ENCODE data around the gene SAA4.
"Not testable (repeated sequence)": the region's sequence is repeated elsewhere in the genome, so short reads cannot be mapped to it uniquely, and the experiment has no call there.

Gene SAA4

GRCh38 chr11:18236664-18237356 is at the start of gene SAA4:
Gene SAA4, minus strand, starts transcription at chr11:18236802. Its CDS starts 876 bp downstream, at chr11:18235926.
- DNase-seq = no peak

- no peak for DNase-seq
Observed at GRCh38 chr11:18285841-18286240, 49.2 kb upstream of the SAA4 start.

GRCh38 chr11:18282626-18283025 is 46.0 kb upstream of the SAA4 start:
- DNase-seq = no peak

- peak; percentile 69 for DNase-seq
Observed at GRCh38 chr11:18280438-18281045, 43.9 kb upstream of the SAA4 start.

GRCh38 chr11:18277565-18278271 is 41.1 kb upstream of the SAA4 start:
- peak; percentile 93 for DNase-seq

GRCh38 chr11:18271206-18271605 is 34.6 kb upstream of the SAA4 start:
- DNase-seq = no peak

- no peak for DNase-seq
Observed at GRCh38 chr11:18270102-18270501, 33.5 kb upstream of the SAA4 start.

GRCh38 chr11:18269252-18269651 is 32.6 kb upstream of the SAA4 start:
- not testable (repeated sequence) for DNase-seq

- not testable (repeated sequence) for DNase-seq
Observed at GRCh38 chr11:18267335-18268133, 30.9 kb upstream of the SAA4 start.

- DNase-seq = no peak
Observed at GRCh38 chr11:18265949-18266348, 29.3 kb upstream of the SAA4 start, which contains the start of gene SAA1. Gene SAA1, plus strand, starts transcription at chr11:18266264. Its CDS starts 624 bp downstream, at chr11:18266888.

GRCh38 chr11:18264677-18265555 is 28.3 kb upstream of the SAA4 start:
- DNase-seq = no peak

GRCh38 chr11:18264035-18264434 is 27.4 kb upstream of the SAA4 start:
- DNase-seq = no peak

- DNase-seq = not testable (repeated sequence)
Observed at GRCh38 chr11:18262681-18263350, 26.2 kb upstream of the SAA4 start.

- no peak for DNase-seq
Observed at GRCh38 chr11:18261721-18262120, 25.1 kb upstream of the SAA4 start.

- DNase-seq = no peak
Observed at GRCh38 chr11:18259259-18259658, 22.7 kb upstream of the SAA4 start.

- no peak for DNase-seq
Observed at GRCh38 chr11:18254781-18255361, 18.3 kb upstream of the SAA4 start.

GRCh38 chr11:18253778-18254338 is 17.3 kb upstream of the SAA4 start:
- no peak for DNase-seq

GRCh38 chr11:18253233-18253632 is 16.6 kb upstream of the SAA4 start:
- no peak for DNase-seq

- DNase-seq = peak; percentile 14
Observed at GRCh38 chr11:18248561-18248960, 12.0 kb upstream of the SAA4 start, which contains the start of gene SAA2. Gene SAA2, minus strand, starts transcription at chr11:18248668. Its CDS starts 657 bp downstream, at chr11:18248011.

GRCh38 chr11:18247191-18247581 is 10.6 kb upstream of the SAA4 start:
- DNase-seq = not testable (repeated sequence)
